GM12878 (cell line): Measurements from ENCODE around the gene POFUT2. TPM values are rescaled to one million over a fixed set of nuclear protein-coding genes. Genes with fewer than 3 reads are reported as not detected.

ENCODE experiments used
- ATAC-seq: fragments of 200-7000 bp; cut with Tn5 transposase; 3 replicates; pipeline ENCODE4 v1.9.1; 2020; ENCODE audit warnings: mild to moderate bottlenecking, moderate library complexity
- BruUV-seq: library from RNA; stranded (reverse); fragments of 400-500 nt; replicated peaks from 2 replicates; lab custom pipeline; 2021; lab: Mats Ljungman, UMichigan
- CTCF ChIA-PET: fragments of 300-600 bp; sonication (Branson Sonifier 250); formaldehyde crosslinking; extraction: SDS; loops from one replicate; lab custom pipeline; 2021; ENCODE audit warnings: inconsistent platforms; lab: Yijun Ruan, JAX
- POLR2A ChIA-PET: fragments of 350-600 bp; formaldehyde crosslinking; extraction: SDS; loops from one replicate; lab custom pipeline; 2021; ENCODE audit warnings: inconsistent platforms; lab: Charles Lee
- RAD21 ChIA-PET: fragments of 300-600 bp; sonication (Branson Sonifier 250); formaldehyde crosslinking; loops from one replicate; lab custom pipeline; 2023; ENCODE audit warnings: antibody characterized with exemption; ENCODE audit not compliant: unreplicated experiment; lab: Charles Lee
- SMC1A ChIA-PET: fragments of 300-600 bp; sonication (Branson Sonifier 250); formaldehyde crosslinking; loops from one replicate; lab custom pipeline; 2023; ENCODE audit not compliant: unreplicated experiment, uncharacterized antibody; lab: Charles Lee
- DNase-seq: peaks from one replicate; pipeline ENCODE4 v3.0.0-alpha.2; 2011; ENCODE audit warnings: low read depth, low spot score
- FAIRE-seq: peaks from 3 replicates; lab custom pipeline; 2011; peaks lifted over from hg19 to GRCh38; lab: Jason Lieb, UNC
- H2AFZ ChIP-seq: 2 replicates; pipeline ENCODE4 v1.6.0; 2011; ENCODE audit warnings: low read depth, low read length, control low read depth; ENCODE audit not compliant: control insufficient read depth
- H3K27ac ChIP-seq: 2 replicates; pipeline ENCODE4 v1.5.1; 2011; ENCODE audit warnings: control low read depth; ENCODE audit not compliant: control insufficient read depth, insufficient read depth
- H3K27me3 ChIP-seq, 2 experiments: replicated peaks in 1 of 2; 2 replicates each; pipeline versions ENCODE4 v1.6.0 to v1.6.1; 2011; ENCODE audit warnings: low read length in 1 of 2; ENCODE audit not compliant: control insufficient read depth in 2 of 2, insufficient read depth in 2 of 2
- H3K36me3 ChIP-seq, 2 experiments: 2 replicates each; pipeline ENCODE4 v1.5.1; 2011; ENCODE audit warnings: low read length in 1 of 2; ENCODE audit not compliant: control insufficient read depth in 2 of 2, insufficient read depth in 2 of 2
- H3K4me1 ChIP-seq: 2 replicates; pipeline ENCODE4 v1.6.1; 2011; ENCODE audit warnings: mild to moderate bottlenecking, low read length, moderate library complexity, mixed read lengths; ENCODE audit not compliant: control insufficient read depth, insufficient read depth
- H3K4me2 ChIP-seq: 2 replicates; pipeline ENCODE4 v1.6.0; 2011; ENCODE audit warnings: control low read depth; ENCODE audit not compliant: control insufficient read depth, insufficient read depth
- H3K4me3 ChIP-seq: fragments of 200-600 bp; sonication (generic); 2 replicates; pipeline ENCODE4 v1.5.1; 2016
- H3K79me2 ChIP-seq: 2 replicates; pipeline ENCODE4 v1.6.0; 2011; ENCODE audit warnings: low read length; ENCODE audit not compliant: control insufficient read depth, insufficient read depth
- H3K9ac ChIP-seq: 2 replicates; pipeline ENCODE4 v1.8.0; 2011; ENCODE audit warnings: low read length, control low read depth, mixed read lengths; ENCODE audit not compliant: control insufficient read depth, insufficient read depth
- H3K9me3 ChIP-seq: replicated peaks from 3 replicates; pipeline ENCODE4 v1.5.1; 2011; ENCODE audit warnings: mild to moderate bottlenecking, low read length; ENCODE audit not compliant: control insufficient read depth, insufficient read depth
- H4K20me1 ChIP-seq: 2 replicates; pipeline ENCODE4 v1.6.0; 2011; ENCODE audit not compliant: control insufficient read depth, insufficient read depth
- BRCA1 ChIP-seq: IDR thresholded peaks from 2 replicates; pipeline ENCODE4 v1.6.1; 2011; ENCODE audit warnings: low read depth, low read length, improper control_type of control experiment
- EED ChIP-seq: sonication (generic); IDR thresholded peaks from 2 replicates; pipeline ENCODE4 v1.6.1; 2016; ENCODE audit warnings: antibody characterized with exemption, low read depth
- ELK1 ChIP-seq: IDR thresholded peaks from 2 replicates; pipeline ENCODE4 v1.6.1; 2012; ENCODE audit warnings: low read depth, low read length, improper control_type of control experiment
- IRF4 ChIP-seq: IDR thresholded peaks from 2 replicates; pipeline ENCODE4 v1.6.1; 2011; ENCODE audit warnings: low read depth, low read length
- MLLT1 ChIP-seq: fragments of 450-650 bp; IDR thresholded peaks from 2 replicates; pipeline ENCODE4 v1.6.1; 2016; ENCODE audit warnings: mild to moderate bottlenecking
- MYC ChIP-seq: IDR thresholded peaks from 2 replicates; pipeline ENCODE4 v1.6.1; 2011; ENCODE audit warnings: mild to moderate bottlenecking, low read length, moderate library complexity, inconsistent platforms; ENCODE audit not compliant: insufficient read depth, insufficient replicate concordance, insufficient read length, severe bottlenecking
- NFIC ChIP-seq: IDR thresholded peaks from 2 replicates; pipeline ENCODE4 v1.6.1; 2012; ENCODE audit warnings: low read depth, mild to moderate bottlenecking, inconsistent platforms, low read length, moderate library complexity
- PKNOX1 ChIP-seq: fragments of 450-650 bp; IDR thresholded peaks from 2 replicates; pipeline ENCODE4 v1.6.1; 2016; ENCODE audit warnings: mild to moderate bottlenecking
- POU2F2 ChIP-seq: IDR thresholded peaks from 3 replicates; pipeline ENCODE4 v1.6.1; 2011; ENCODE audit warnings: low read depth, mild to moderate bottlenecking, low read length, borderline replicate concordance
- RAD21 ChIP-seq: IDR thresholded peaks from 2 replicates; pipeline ENCODE4 v1.6.1; 2011; ENCODE audit warnings: mild to moderate bottlenecking, low read depth, low read length, moderate library complexity; ENCODE audit not compliant: insufficient read depth
- TCF7 ChIP-seq: IDR thresholded peaks from 2 replicates; pipeline ENCODE4 v1.6.1; 2014; ENCODE audit warnings: antibody characterized with exemption, borderline replicate concordance
- ZNF207 ChIP-seq: fragments of 450-650 bp; IDR thresholded peaks from 2 replicates; pipeline ENCODE4 v1.6.1; 2014; ENCODE audit warnings: antibody characterized with exemption, mild to moderate bottlenecking, borderline replicate concordance
- ZNF592 ChIP-seq: fragments of 450-650 bp; IDR thresholded peaks from 2 replicates; pipeline ENCODE4 v1.6.1; 2017; ENCODE audit warnings: mild to moderate bottlenecking, moderate library complexity
- WGBS: methylation state at CpG from one replicate; pipeline ENCODE4 v1.1.6; 2016; ENCODE audit warnings: low lambda C conversion rate; ENCODE audit not compliant: insufficient replicate concordance, insufficient coverage; ENCODE audit errors: missing lambda C conversion rate; 5-methylcytosine and 5-hydroxymethylcytosine counted together
- in situ Hi-C: fragments of 300-500 bp; cut with MboI; formaldehyde crosslinking; loops from 9 replicates; pipeline ENCODE4 v1.14.3; 2018; ENCODE audit warnings: mixed read lengths
- intact Hi-C: fragments of 100-400 bp; cut with micrococcal nuclease; formaldehyde crosslinking; loops from one replicate; pipeline ENCODE4 v1.14.2; 2022; ENCODE audit not compliant: unreplicated experiment
- polyA plus RNA-seq, 11 experiments: library from polyadenylated mRNA; depleted of rRNA in 4 of 11; unstranded in 6 of 11; stranded (reverse) in 5 of 11; fragments of >200 nt; fragmentation: Nextera tagmentation in 4 of 11; fragmentation: Illumina TruSeq in 1 of 11; extraction: Ambion mirVana in 4 of 11; extraction: Trizol in 1 of 11; gene quantifications; 1 replicate in 1 of 11; 2 replicates in 10 of 11; pipeline versions ENCODE4 v1.2.1 to v1.2.3, GENCODE V29; 2011 to 2016; ENCODE audit warnings: inconsistent platforms in 2 of 11, missing spikeins in 2 of 11, low read depth in 1 of 11
- total RNA-seq, 4 experiments: library from RNA; depleted of rRNA in 3 of 4; stranded (reverse); fragments of >200 nt in 3 of 4; fragmentation: Illumina TruSeq in 1 of 4; extraction: Trizol in 1 of 4; gene quantifications; 2 replicates each; pipeline versions ENCODE4 v1.2.1 to v1.2.3, GENCODE V29; 2013 to 2021

POFUT2 gene
- total and polyA plus RNA-seq, 10 of the 15 experiments (the other 5 are each of a cell fraction or from before 2014, with no cell fraction given): 1.2 to 15.1 (median 6.8) TPM

GRCh38 chr21:45322231-45322959 lies 34.7 kb upstream of the POFUT2 start (continued):
- no peak for TF ChIP-seq TCF7
- TF ChIP-seq MYC: no peak
- TF ChIP-seq RAD21: no peak
- TF ChIP-seq NFIC: no peak
- TF ChIP-seq PKNOX1: no peak
- no peak for TF ChIP-seq EED

GRCh38 chr21:45320261-45321025 lies 32.7 kb upstream of the POFUT2 start:
- BruUV-seq: no TSS peak
- H3K4me3 ChIP-seq: no peak overlapping the region
- DNase-seq: no peak
- SMC1A ChIA-PET: no interaction called here
- POLR2A ChIA-PET: no interaction called here
- in situ Hi-C loops: no loop called here
- no peak overlapping the region for H3K9ac ChIP-seq
- no peak overlapping the region for H3K27ac ChIP-seq
- FAIRE-seq: no peak
- WGBS: 11% methylated on average over 22 of the region's 22 CpGs
- intact Hi-C loops: no loop called here
- H3K36me3 ChIP-seq: no peaks in the 10 kb centered on the region
- ATAC-seq: peak; percentile 47
- H3K9me3 ChIP-seq: no peaks in the 10 kb centered on the region
- H4K20me1 ChIP-seq: no peaks in the 10 kb centered on the region
- peaks cover 3% of the 10 kb centered on the region in 2 experiments; a peak in 3 of 4 replicates for H3K27me3 ChIP-seq
- no peaks in the 10 kb centered on the region for H3K79me2 ChIP-seq
- CTCF ChIA-PET: interaction anchor here (1.0 kb wide), 1 partner anchor 182 kb away, joined by 3 read pairs; no protein-coding TSS in a partner anchor
- H3K4me2 ChIP-seq: no peak overlapping the region
- RAD21 ChIA-PET: no interaction called here
- H3K4me1 ChIP-seq: peaks cover 6% of the 10 kb centered on the region
- no peak overlapping the region for H2AFZ ChIP-seq
- TF ChIP-seq ELK1: no peak
- no peak for TF ChIP-seq ZNF592
- TF ChIP-seq POU2F2: no peak
- TF ChIP-seq MLLT1: no peak
- TF ChIP-seq BRCA1: no peak
- TF ChIP-seq IRF4: no peak
- TF ChIP-seq ZNF207: no peak
